GM19023 (cell line): ENCODE data around the gene CAPSL.
"Not testable (repeated sequence)": the region's sequence is repeated elsewhere in the genome, so short reads cannot be mapped to it uniquely, and the experiment has no call there.

Source experiments
- ATAC-seq: cut with Tn5 transposase; IDR thresholded peaks from one replicate; pipeline ENCODE4 v1.9.1; 2021; ENCODE audit warnings: mild to moderate bottlenecking, moderate library complexity; ENCODE audit not compliant: unreplicated experiment

CAPSL gene

GRCh38 chr5:35938568-35939227, at the start of gene CAPSL:
Gene CAPSL, minus strand, starts transcription at chr5:35938622. Its CDS starts 17,502 bp downstream, at chr5:35921120.
- ATAC-seq: no peak

- ATAC-seq: no peak
These were observed 49.4 kb upstream of the CAPSL start for GRCh38 chr5:35987776-35988175.

GRCh38 chr5:35979715-35980114, 41.3 kb upstream of the CAPSL start:
- no peak for ATAC-seq

- not testable (repeated sequence) for ATAC-seq
These were observed 38.4 kb upstream of the CAPSL start for GRCh38 chr5:35976859-35977258.

GRCh38 chr5:35974570-35974969, 36.1 kb upstream of the CAPSL start:
- no peak for ATAC-seq

GRCh38 chr5:35971878-35972210, 33.4 kb upstream of the CAPSL start:
- ATAC-seq: no peak

GRCh38 chr5:35971186-35971877, 32.9 kb upstream of the CAPSL start:
- no peak for ATAC-seq

- no peak for ATAC-seq
These were observed 25.0 kb upstream of the CAPSL start for GRCh38 chr5:35963381-35963843.

GRCh38 chr5:35960328-35960727, 21.9 kb upstream of the CAPSL start:
- ATAC-seq: no peak

- ATAC-seq: no peak
These were observed 18.0 kb upstream of the CAPSL start for GRCh38 chr5:35956429-35956828.

GRCh38 chr5:35954175-35954574, 15.8 kb upstream of the CAPSL start:
- no peak for ATAC-seq

- ATAC-seq: no peak
These were observed 8.7 kb upstream of the CAPSL start for GRCh38 chr5:35947085-35947484.

GRCh38 chr5:35939639-35940038, 1.2 kb upstream of the CAPSL start:
- ATAC-seq: no peak

GRCh38 chr5:35926389-35927051, 11.9 kb downstream of the CAPSL start:
- peak; percentile 78 for ATAC-seq

GRCh38 chr5:35924950-35925722, 13.3 kb downstream of the CAPSL start:
- ATAC-seq: no peak

GRCh38 chr5:35924122-35924949, 14.1 kb downstream of the CAPSL start:
- ATAC-seq: no peak

GRCh38 chr5:35922468-35922867, 16.0 kb downstream of the CAPSL start:
- no peak for ATAC-seq

- no peak for ATAC-seq
These were observed 16.5 kb downstream of the CAPSL start for GRCh38 chr5:35921930-35922329.

- no peak for ATAC-seq
These were observed 17.5 kb downstream of the CAPSL start for GRCh38 chr5:35920890-35921289.

GRCh38 chr5:35919191-35919590, 19.2 kb downstream of the CAPSL start:
- no peak for ATAC-seq
